ENCODE measurements around the gene RXFP3. TPM values are rescaled to one million over a fixed set of nuclear protein-coding genes. Genes with fewer than 3 reads are reported as not detected.

The RXFP3 gene
- total and polyA plus RNA-seq, 7 donors, result not detected

GRCh38 chr5:33937017-33937706 lies 976 bp downstream of the RXFP3 start:
- peak overlapping the region; percentile 42 for H3K4me3 ChIP-seq
- 27 to 45% (median 28%) methylated on average over 53 to 54 of the region's 54 CpGs for WGBS, 3 donors

GRCh38 chr5:33937707-33938506 lies 1.7 kb downstream of the RXFP3 start:
- peaks cover 0 to 62% (median 27%) of the 10 kb centered on the region in 3 donors for H3K27me3 ChIP-seq (ENCODE audit: insufficient read depth in 3 of 3, low read length in 2 of 3)
- 18 to 34% (median 19%) methylated on average over 53 to 54 of the region's 54 CpGs for WGBS, 3 donors
- H3K4me3 ChIP-seq, result no peak overlapping the region
- TF ChIP-seq CTCF (IDR thresholded peaks at IDR 0.05), result no peak
- peaks cover 10% of the 10 kb centered on the region for H3K4me1 ChIP-seq
- H3K36me3 ChIP-seq (ENCODE audit: insufficient read depth in 1 of 2, low read depth in 1 of 2), result no peaks in the 10 kb centered on the region
- DNase-seq (no peak), ATAC-seq (no peak)
- H3K27ac ChIP-seq, result no peak overlapping the region
- intact Hi-C loops (cut with DNase I), result no loop called here
- H3K9me3 ChIP-seq, result no peaks in the 10 kb centered on the region

More at GRCh38 chr5:33937017-33937706, 976 bp downstream of the RXFP3 start:
- H3K27ac ChIP-seq, result no peak overlapping the region
- no peaks in the 10 kb centered on the region for H3K36me3 ChIP-seq (ENCODE audit: insufficient read depth in 1 of 2, low read depth in 1 of 2)
- peaks cover 0 to 67% (median 27%) of the 10 kb centered on the region in 3 donors for H3K27me3 ChIP-seq (ENCODE audit: insufficient read depth in 3 of 3, low read length in 2 of 3)
- TF ChIP-seq CTCF (IDR thresholded peaks at IDR 0.05), result no peak
- no peaks in the 10 kb centered on the region for H3K9me3 ChIP-seq
- peaks cover 10% of the 10 kb centered on the region for H3K4me1 ChIP-seq
- DNase-seq, result peak in 1 of 2 donors; percentile 34
- no peak for ATAC-seq
- intact Hi-C loops (cut with DNase I), result no loop called here

- H3K36me3 ChIP-seq (ENCODE audit: insufficient read depth in 1 of 2, low read depth in 1 of 2), result no peaks in the 10 kb centered on the region
- TF ChIP-seq CTCF (IDR thresholded peaks at IDR 0.05), result no peak
- no peaks in the 10 kb centered on the region for H3K9me3 ChIP-seq
- WGBS, 3 donors, result 15 to 36% (median 20%) methylated on average over 14 of the region's 14 CpGs
- no peak overlapping the region for H3K27ac ChIP-seq
- peaks cover 10% of the 10 kb centered on the region for H3K4me1 ChIP-seq
- peaks cover 0 to 59% (median 27%) of the 10 kb centered on the region in 3 donors for H3K27me3 ChIP-seq (ENCODE audit: insufficient read depth in 3 of 3, low read length in 2 of 3)
- no peak for ATAC-seq
- no peak overlapping the region for H3K4me3 ChIP-seq
- peak in 1 of 2 donors; percentile 36 for DNase-seq
- intact Hi-C loops (cut with DNase I), result no loop called here
These were observed 2.3 kb downstream of the RXFP3 start for GRCh38 chr5:33938507-33938796.

GRCh38 chr5:33938881-33939280 lies 2.7 kb downstream of the RXFP3 start:
- 13 to 33% (median 14%) methylated on average over 15 of the region's 15 CpGs for WGBS, 3 donors
- intact Hi-C loops (cut with DNase I), result no loop called here
- ATAC-seq, result no peak
- Histone ChIP-seq H3K27me3 (ENCODE audit: insufficient read depth in 3 of 3, low read length in 2 of 3) (peaks cover 0 to 59% (median 27%) of the 10 kb centered on the region in 3 donors), H3K4me1 (peaks cover 10% of the 10 kb centered on the region), H3K36me3 (ENCODE audit: insufficient read depth in 1 of 2, low read depth in 1 of 2) (no peaks in the 10 kb centered on the region), H3K27ac (no peak overlapping the region), H3K9me3 (no peaks in the 10 kb centered on the region), H3K4me3 (no peak overlapping the region)
- no peak for DNase-seq
- TF ChIP-seq CTCF (IDR thresholded peaks at IDR 0.05), result no peak

Measured in psoas muscle (tissue), 8 donors.